GM18870 (cell line): ENCODE data around the gene RACGAP1.
"Not testable (repeated sequence)": the region's sequence is repeated elsewhere in the genome, so short reads cannot be mapped to it uniquely, and the experiment has no call there.

Experiments
- ATAC-seq: cut with Tn5 transposase; IDR thresholded peaks from one replicate; pipeline ENCODE4 v1.9.1; 2021; ENCODE audit warnings: moderate library complexity; ENCODE audit not compliant: unreplicated experiment

Gene RACGAP1

GRCh38 chr12:50032854-50033581 lies 7.7 kb upstream of the RACGAP1 start:
- no peak for ATAC-seq

GRCh38 chr12:50032515-50032853 lies 7.2 kb upstream of the RACGAP1 start:
- no peak for ATAC-seq

- ATAC-seq = not testable (repeated sequence)
Observed at GRCh38 chr12:50030449-50030848, 5.2 kb upstream of the RACGAP1 start.

- no peak for ATAC-seq
Observed at GRCh38 chr12:50026691-50027090, 1.4 kb upstream of the RACGAP1 start.

GRCh38 chr12:50024805-50025186 lies 498 bp downstream of the RACGAP1 start:
- ATAC-seq = no peak

- ATAC-seq = no peak
Observed at GRCh38 chr12:50024227-50024626, 1.1 kb downstream of the RACGAP1 start.

GRCh38 chr12:50022903-50023302 lies 2.4 kb downstream of the RACGAP1 start:
- no peak for ATAC-seq

GRCh38 chr12:50021031-50021430 lies 4.3 kb downstream of the RACGAP1 start:
- ATAC-seq = no peak

- no peak for ATAC-seq
Observed at GRCh38 chr12:50019524-50019923, 5.8 kb downstream of the RACGAP1 start.

GRCh38 chr12:50018968-50019367 lies 6.3 kb downstream of the RACGAP1 start:
- ATAC-seq = no peak

GRCh38 chr12:50018154-50018553 lies 7.1 kb downstream of the RACGAP1 start:
- no peak for ATAC-seq

GRCh38 chr12:50017641-50018040 lies 7.7 kb downstream of the RACGAP1 start:
- ATAC-seq = no peak

- no peak for ATAC-seq
Observed at GRCh38 chr12:50016501-50017475, 8.5 kb downstream of the RACGAP1 start.

- no peak for ATAC-seq
Observed at GRCh38 chr12:50014342-50014741, 11.0 kb downstream of the RACGAP1 start.

GRCh38 chr12:50013361-50014147 lies 11.7 kb downstream of the RACGAP1 start:
- ATAC-seq = no peak

- no peak for ATAC-seq
Observed at GRCh38 chr12:50006754-50007442, 18.4 kb downstream of the RACGAP1 start.

GRCh38 chr12:50006280-50006679 lies 19.0 kb downstream of the RACGAP1 start:
- ATAC-seq = no peak

GRCh38 chr12:50005175-50005574 lies 20.1 kb downstream of the RACGAP1 start:
- ATAC-seq = no peak

- no peak for ATAC-seq
Observed at GRCh38 chr12:50004696-50005095, 20.6 kb downstream of the RACGAP1 start.

- no peak for ATAC-seq
Observed at GRCh38 chr12:50003595-50003994, 21.7 kb downstream of the RACGAP1 start.

GRCh38 chr12:49998453-49998852 lies 26.8 kb downstream of the RACGAP1 start:
- no peak for ATAC-seq
